ENCODE measurements around the gene PIN1. TPM values are rescaled to one million over a fixed set of nuclear protein-coding genes. Genes with fewer than 3 reads are reported as not detected.
"Not testable (repeated sequence)": the region's sequence is repeated elsewhere in the genome, so short reads cannot be mapped to it uniquely, and the experiment has no call there.

The PIN1 gene
- total and polyA plus RNA-seq, 10 of the 15 experiments (the other 5 are each of a cell fraction or from before 2014, with no cell fraction given) = 2.4 to 209 (median 71.5) TPM

GRCh38 chr19:9788604-9789003 lies 46.5 kb upstream of the PIN1 start:
- ATAC-seq; SMC1A ChIA-PET (ENCODE audit: uncharacterized antibody, unreplicated experiment); H3K4me2 ChIP-seq (ENCODE audit: control insufficient read depth, insufficient read depth): not testable (repeated sequence)

DNA sequence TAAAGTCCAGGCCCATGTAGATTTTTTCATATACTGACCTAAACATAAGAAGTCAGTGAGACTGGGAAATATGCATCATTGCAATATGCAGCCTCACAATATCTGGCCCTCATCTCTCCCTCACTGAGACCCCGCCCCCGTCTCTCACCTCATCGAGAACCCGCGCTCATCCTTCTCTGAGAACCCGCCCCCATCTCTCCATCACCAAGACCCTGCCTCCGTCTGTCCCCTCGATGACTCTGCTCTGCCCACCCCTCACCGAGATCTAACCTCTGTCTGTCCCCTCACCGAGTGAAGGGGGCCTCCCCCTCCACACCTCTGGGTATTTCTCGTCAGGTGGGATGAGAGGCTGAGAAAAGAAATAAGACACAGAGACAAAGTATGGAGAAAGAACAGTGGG lies 46.1 kb upstream of the PIN1 start:
- TF ChIP-seq SP1 (IDR thresholded peaks at IDR 0.05; ENCODE audit: low read depth, low read length) (no peak), NFXL1 (IDR thresholded peaks at IDR 0.05; ENCODE audit: borderline replicate concordance) (no peak), RELA (IDR thresholded peaks at IDR 0.05; ENCODE audit: borderline replicate concordance, partially characterized antibody) (no peak), KDM1A (IDR thresholded peaks at IDR 0.05; ENCODE audit: borderline replicate concordance) (no peak)
- Histone ChIP-seq H3K9me3 (replicated peaks; ENCODE audit: control insufficient read depth, insufficient read depth, low read length) (no peaks in the 10 kb centered on the region; the same call in 2 of the 3 replicates), H3K4me3 (no peak overlapping the region), H3K4me1 (ENCODE audit: control insufficient read depth, insufficient read depth, low read length) (no peaks in the 10 kb centered on the region), H3K27me3 (replicated peaks in 1 of 2; ENCODE audit: control insufficient read depth in 2 of 2, insufficient read depth in 2 of 2, low read length in 1 of 2) (no peaks in the 10 kb centered on the region), H3K27ac (ENCODE audit: control insufficient read depth, insufficient read depth) (no peak overlapping the region), H3K36me3 (ENCODE audit: control insufficient read depth in 2 of 2, insufficient read depth in 2 of 2, low read length in 1 of 2) (no peaks in the 10 kb centered on the region), H3K79me2 (ENCODE audit: control insufficient read depth, insufficient read depth, low read length) (no peaks in the 10 kb centered on the region), H3K9ac (ENCODE audit: control insufficient read depth, insufficient read depth, low read length) (no peak overlapping the region), H4K20me1 (ENCODE audit: control insufficient read depth, insufficient read depth) (no peaks in the 10 kb centered on the region), H3K4me2 (ENCODE audit: control insufficient read depth, insufficient read depth) (no peak overlapping the region), H2AFZ (ENCODE audit: control insufficient read depth, low read depth, low read length) (no peak overlapping the region)
- ChIA-PET CTCF (no interaction called here), SMC1A (ENCODE audit: uncharacterized antibody, unreplicated experiment) (no interaction called here), POLR2A (interaction anchor here (0.6 kb wide), 2 partner anchors 200 to 482 kb away, joined by 3 to 4 read pairs; no protein-coding TSS in a partner anchor), RAD21 (ENCODE audit: unreplicated experiment) (no interaction called here)
- DNase-seq (ENCODE audit: low read depth, low spot score) = no peak
- no peak for FAIRE-seq
- BruUV-seq (replicated peaks) = no TSS peak
- in situ Hi-C loops (cut with MboI) = no loop called here
- intact Hi-C loops (cut with micrococcal nuclease; ENCODE audit: unreplicated experiment) = no loop called here
- no peak for ATAC-seq
- 62% methylated on average over 10 of the region's 11 CpGs for WGBS (ENCODE audit: insufficient coverage, insufficient replicate concordance, low lambda C conversion rate, missing lambda C conversion rate)

More at GRCh38 chr19:9788604-9789003, 46.5 kb upstream of the PIN1 start:
- H3K27ac ChIP-seq (ENCODE audit: control insufficient read depth, insufficient read depth); H3K9ac ChIP-seq (ENCODE audit: control insufficient read depth, insufficient read depth, low read length); intact Hi-C loops (cut with micrococcal nuclease; ENCODE audit: unreplicated experiment); H3K4me3 ChIP-seq; H3K79me2 ChIP-seq (ENCODE audit: control insufficient read depth, insufficient read depth, low read length); H4K20me1 ChIP-seq (ENCODE audit: control insufficient read depth, insufficient read depth); H2AFZ ChIP-seq (ENCODE audit: control insufficient read depth, low read depth, low read length); in situ Hi-C loops (cut with MboI); RAD21 ChIA-PET (ENCODE audit: unreplicated experiment); H3K9me3 ChIP-seq (replicated peaks; ENCODE audit: control insufficient read depth, insufficient read depth, low read length); H3K27me3 ChIP-seq (replicated peaks in 1 of 2; ENCODE audit: control insufficient read depth in 2 of 2, insufficient read depth in 2 of 2, low read length in 1 of 2); H3K36me3 ChIP-seq (ENCODE audit: control insufficient read depth in 2 of 2, insufficient read depth in 2 of 2, low read length in 1 of 2); BruUV-seq (replicated peaks); FAIRE-seq; DNase-seq (ENCODE audit: low read depth, low spot score); H3K4me1 ChIP-seq (ENCODE audit: control insufficient read depth, insufficient read depth, low read length): not testable (repeated sequence)
- ChIA-PET CTCF (interaction anchor here (0.6 to 0.8 kb wide), 2 partner anchors 8 to 129 kb away, joined by 3 read pairs; no protein-coding TSS in a partner anchor), POLR2A (interaction anchor here (0.6 kb wide), 2 partner anchors 200 to 482 kb away, joined by 3 to 4 read pairs; no protein-coding TSS in a partner anchor)
- WGBS (ENCODE audit: insufficient coverage, insufficient replicate concordance, low lambda C conversion rate, missing lambda C conversion rate) = 74% methylated on average over 13 of the region's 13 CpGs

DNA sequence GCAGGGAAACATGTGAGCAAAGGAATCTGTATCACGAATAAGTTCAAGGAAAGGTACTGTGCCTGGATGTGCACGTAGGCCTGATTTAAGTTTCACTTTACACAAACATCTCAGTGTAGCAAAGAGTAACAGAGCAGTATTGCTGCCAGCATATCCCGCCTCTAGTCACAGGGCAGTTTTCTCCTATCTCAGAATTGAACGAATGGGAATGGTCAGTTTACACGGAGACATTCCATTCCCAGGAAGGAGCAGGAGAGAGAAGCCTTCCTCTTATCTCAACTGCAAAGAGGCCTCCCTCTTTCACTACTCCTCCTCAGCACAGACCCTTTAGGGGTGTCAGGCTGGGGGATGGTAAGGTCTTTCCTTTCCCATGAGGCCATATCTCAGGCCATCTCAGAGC lies 45.5 kb upstream of the PIN1 start:
- intact Hi-C loops (cut with micrococcal nuclease; ENCODE audit: unreplicated experiment); H3K27me3 ChIP-seq (replicated peaks in 1 of 2; ENCODE audit: control insufficient read depth in 2 of 2, insufficient read depth in 2 of 2, low read length in 1 of 2); H3K4me2 ChIP-seq (ENCODE audit: control insufficient read depth, insufficient read depth); H3K9me3 ChIP-seq (replicated peaks; ENCODE audit: control insufficient read depth, insufficient read depth, low read length); H3K4me1 ChIP-seq (ENCODE audit: control insufficient read depth, insufficient read depth, low read length); RAD21 ChIA-PET (ENCODE audit: unreplicated experiment); H4K20me1 ChIP-seq (ENCODE audit: control insufficient read depth, insufficient read depth); H3K4me3 ChIP-seq; FAIRE-seq; BruUV-seq (replicated peaks); SMC1A ChIA-PET (ENCODE audit: uncharacterized antibody, unreplicated experiment); DNase-seq (ENCODE audit: low read depth, low spot score); POLR2A ChIA-PET; H3K27ac ChIP-seq (ENCODE audit: control insufficient read depth, insufficient read depth); H3K36me3 ChIP-seq (ENCODE audit: control insufficient read depth in 2 of 2, insufficient read depth in 2 of 2, low read length in 1 of 2); ATAC-seq; H3K9ac ChIP-seq (ENCODE audit: control insufficient read depth, insufficient read depth, low read length); in situ Hi-C loops (cut with MboI); H2AFZ ChIP-seq (ENCODE audit: control insufficient read depth, low read depth, low read length); CTCF ChIA-PET; H3K79me2 ChIP-seq (ENCODE audit: control insufficient read depth, insufficient read depth, low read length): not testable (repeated sequence)
- 38% methylated on average over 5 of the region's 5 CpGs for WGBS (ENCODE audit: insufficient coverage, insufficient replicate concordance, low lambda C conversion rate, missing lambda C conversion rate)

DNA sequence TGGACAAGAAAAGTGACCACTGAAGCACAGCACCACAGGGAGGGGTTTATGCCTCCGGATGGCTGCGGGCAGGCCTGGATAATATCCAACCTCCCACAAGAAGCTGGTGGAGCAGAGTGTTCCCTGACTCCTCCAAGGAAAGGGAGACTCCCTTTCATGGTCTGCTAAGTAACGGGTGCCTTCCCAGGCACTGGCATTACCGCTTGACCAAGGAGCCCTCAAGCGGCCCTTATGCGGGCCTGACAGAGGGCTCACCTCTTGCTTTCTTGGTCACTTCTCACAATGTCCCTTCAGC lies 44.1 kb upstream of the PIN1 start:
- H2AFZ ChIP-seq (ENCODE audit: control insufficient read depth, low read depth, low read length); SMC1A ChIA-PET (ENCODE audit: uncharacterized antibody, unreplicated experiment); RAD21 ChIA-PET (ENCODE audit: unreplicated experiment); H3K4me1 ChIP-seq (ENCODE audit: control insufficient read depth, insufficient read depth, low read length); H3K79me2 ChIP-seq (ENCODE audit: control insufficient read depth, insufficient read depth, low read length); DNase-seq (ENCODE audit: low read depth, low spot score); CTCF ChIA-PET; H4K20me1 ChIP-seq (ENCODE audit: control insufficient read depth, insufficient read depth); H3K4me2 ChIP-seq (ENCODE audit: control insufficient read depth, insufficient read depth); ATAC-seq; H3K27ac ChIP-seq (ENCODE audit: control insufficient read depth, insufficient read depth); FAIRE-seq; H3K4me3 ChIP-seq; H3K9me3 ChIP-seq (replicated peaks; ENCODE audit: control insufficient read depth, insufficient read depth, low read length); H3K9ac ChIP-seq (ENCODE audit: control insufficient read depth, insufficient read depth, low read length); H3K36me3 ChIP-seq (ENCODE audit: control insufficient read depth in 2 of 2, insufficient read depth in 2 of 2, low read length in 1 of 2); H3K27me3 ChIP-seq (replicated peaks in 1 of 2; ENCODE audit: control insufficient read depth in 2 of 2, insufficient read depth in 2 of 2, low read length in 1 of 2); BruUV-seq (replicated peaks): not testable (repeated sequence)
- intact Hi-C loops (cut with micrococcal nuclease; ENCODE audit: unreplicated experiment) = loop anchor here (5.0 to 10.0 kb wide), 2 partner anchors 479 to 1136 kb away; no protein-coding TSS in a partner anchor
- POLR2A ChIA-PET = interaction anchor here (0.6 kb wide), 1 partner anchor 147 kb away, joined by 4 read pairs; no protein-coding TSS in a partner anchor
- in situ Hi-C loops (cut with MboI) = loop anchor here (5.0 to 10.0 kb wide), 2 partner anchors 169 to 466 kb away; partner anchors contain the start of genes ZNF559 and ZNF561
- WGBS (ENCODE audit: insufficient coverage, insufficient replicate concordance, low lambda C conversion rate, missing lambda C conversion rate) = over 99% methylated on average over 5 of the region's 6 CpGs
